OCI-LY3 (cell line): Measurements from ENCODE around the gene HSD11B2.

Experiments used
- H2AFZ ChIP-seq: fragments of 200-600, 300-600 bp; shearing (Covaris generic); 2 replicates; pipeline ENCODE4 v1.6.0; 2014; ENCODE audit warnings: antibody characterized with exemption, low read depth, low read length
- H3K27ac ChIP-seq: fragments of 200-600, 300-600 bp; sonication (generic); 2 replicates; pipeline ENCODE4 v1.5.1; 2014; ENCODE audit warnings: mild to moderate bottlenecking, low read length, moderate library complexity, mixed read lengths
- H3K27me3 ChIP-seq: fragments of 200-600, 300-600 bp; sonication (generic); 2 replicates; pipeline ENCODE4 v1.6.1; 2014; ENCODE audit warnings: low read depth, low read length, mixed read lengths
- H3K36me3 ChIP-seq: fragments of 200-600, 300-600 bp; sonication (generic); replicated peaks from 2 replicates; pipeline ENCODE3; 2014; ENCODE audit warnings: low read depth, low read length, mixed read lengths
- H3K4me1 ChIP-seq: fragments of 300-600, 200-600 bp; sonication (generic); 2 replicates; pipeline ENCODE4 v1.6.1; 2014; ENCODE audit warnings: low read length, mixed read lengths
- H3K4me2 ChIP-seq: fragments of 200-600, 300-600 bp; sonication (generic); 2 replicates; pipeline ENCODE4 v1.6.1; 2014; ENCODE audit warnings: low read length, mixed read lengths
- H3K4me3 ChIP-seq: fragments of 300-600, 200-600 bp; sonication (generic); 2 replicates; pipeline ENCODE4 v1.5.1; 2014; ENCODE audit warnings: antibody characterized with exemption, mild to moderate bottlenecking, low read length, moderate library complexity
- H3K79me2 ChIP-seq: fragments of 300-600, 200-600 bp; shearing (Covaris generic); 2 replicates; pipeline ENCODE4 v1.6.1; 2014; ENCODE audit warnings: mild to moderate bottlenecking, low read length, mixed read lengths
- H3K9ac ChIP-seq: fragments of 300-600, 200-600 bp; shearing (Covaris generic); 2 replicates; pipeline ENCODE4 v1.6.0; 2014; ENCODE audit warnings: mild to moderate bottlenecking, low read length, moderate library complexity
- H3K9me3 ChIP-seq: fragments of 200-600, 300-600 bp; shearing (Covaris generic); 2 replicates; pipeline ENCODE4 v1.6.1; 2014; ENCODE audit warnings: low read length, mixed read lengths; ENCODE audit not compliant: insufficient read depth
- H4K20me1 ChIP-seq: fragments of 200-600, 300-600 bp; sonication (generic); 2 replicates; pipeline ENCODE4 v1.6.1; 2016; ENCODE audit warnings: low read length, mixed read lengths; ENCODE audit not compliant: insufficient read depth
- CTCF ChIP-seq: fragments of 200-600, 300-600 bp; sonication (generic); IDR thresholded peaks from 2 replicates; pipeline ENCODE4 v1.5.1; 2014; ENCODE audit warnings: antibody characterized with exemption, low read length, low read depth
- EZH2phosphoT487 ChIP-seq: fragments of 200-600 bp; shearing (Covaris generic); IDR thresholded peaks from 2 replicates; pipeline ENCODE4 v1.6.1; 2018; ENCODE audit warnings: antibody characterized with exemption, mixed run types, low read depth

The HSD11B2 gene

GRCh38 chr16:67436640-67437193, 5.8 kb downstream of the HSD11B2 start:
- Histone ChIP-seq H3K4me2 (no peak overlapping the region), H3K4me3 (no peak overlapping the region), H3K27ac (no peak overlapping the region), H3K36me3 (peaks cover 12% of the 10 kb centered on the region), H3K9ac (no peak overlapping the region), H3K79me2 (no peaks in the 10 kb centered on the region), H2AFZ (no peak overlapping the region), H3K27me3 (no peaks in the 10 kb centered on the region), H3K9me3 (no peaks in the 10 kb centered on the region), H3K4me1 (peaks cover 32% of the 10 kb centered on the region), H4K20me1 (peaks cover 9% of the 10 kb centered on the region)
- TF ChIP-seq EZH2phosphoT487 (no peak), CTCF (no peak)

- Histone ChIP-seq H3K27me3 (no peaks in the 10 kb centered on the region), H4K20me1 (peaks cover 9% of the 10 kb centered on the region), H3K4me2 (peak overlapping the region; percentile 59)
Observed at GRCh38 chr16:67437513-67437912, 6.6 kb downstream of the HSD11B2 start.

GRCh38 chr16:67438098-67438791, 7.3 kb downstream of the HSD11B2 start:
- peak overlapping the region; percentile 59 for H3K4me2 ChIP-seq
- H2AFZ ChIP-seq: no peak overlapping the region
- no peaks in the 10 kb centered on the region for H3K9me3 ChIP-seq
- no peak for TF ChIP-seq EZH2phosphoT487
- TF ChIP-seq CTCF: no peak
- no peak overlapping the region for H3K27ac ChIP-seq
- peaks cover 32% of the 10 kb centered on the region for H3K4me1 ChIP-seq
- H3K36me3 ChIP-seq: peaks cover 12% of the 10 kb centered on the region
- H3K27me3 ChIP-seq: no peaks in the 10 kb centered on the region
- no peak overlapping the region for H3K4me3 ChIP-seq
- peaks cover 9% of the 10 kb centered on the region for H4K20me1 ChIP-seq
- no peaks in the 10 kb centered on the region for H3K79me2 ChIP-seq
- 0 out of 2 replicates have a peak overlapping the region, but pooled peaks have one; percentile 9 for H3K9ac ChIP-seq

More at GRCh38 chr16:67437513-67437912, 6.6 kb downstream of the HSD11B2 start:
- H3K79me2 ChIP-seq: no peaks in the 10 kb centered on the region
- H3K9ac ChIP-seq: 0 out of 2 replicates have a peak overlapping the region, but pooled peaks have one; percentile 9
- no peak overlapping the region for H2AFZ ChIP-seq
- H3K4me1 ChIP-seq: peaks cover 32% of the 10 kb centered on the region
- H3K4me3 ChIP-seq: no peak overlapping the region
- TF ChIP-seq EZH2phosphoT487 (no peak), CTCF (no peak)
- no peak overlapping the region for H3K27ac ChIP-seq
- peaks cover 12% of the 10 kb centered on the region for H3K36me3 ChIP-seq
- no peaks in the 10 kb centered on the region for H3K9me3 ChIP-seq

GRCh38 chr16:67438824-67439393, 8.0 kb downstream of the HSD11B2 start:
- Histone ChIP-seq H3K27me3 (no peaks in the 10 kb centered on the region), H3K4me1 (peaks cover 32% of the 10 kb centered on the region), H3K79me2 (no peaks in the 10 kb centered on the region), H3K4me2 (no peak overlapping the region), H3K27ac (no peak overlapping the region), H3K36me3 (peaks cover 12% of the 10 kb centered on the region), H2AFZ (no peak overlapping the region), H3K4me3 (no peak overlapping the region), H3K9me3 (no peaks in the 10 kb centered on the region), H4K20me1 (peaks cover 9% of the 10 kb centered on the region), H3K9ac (no peak overlapping the region)
- TF ChIP-seq EZH2phosphoT487: no peak
- TF ChIP-seq CTCF: no peak
